ENCODE data around the gene OTOG. TPM values are rescaled to one million over a fixed set of nuclear protein-coding genes. Genes with fewer than 3 reads are reported as not detected.

Gene OTOG
- total and polyA plus RNA-seq, 12 donors, result not detected

- TF ChIP-seq, protein P1, sequence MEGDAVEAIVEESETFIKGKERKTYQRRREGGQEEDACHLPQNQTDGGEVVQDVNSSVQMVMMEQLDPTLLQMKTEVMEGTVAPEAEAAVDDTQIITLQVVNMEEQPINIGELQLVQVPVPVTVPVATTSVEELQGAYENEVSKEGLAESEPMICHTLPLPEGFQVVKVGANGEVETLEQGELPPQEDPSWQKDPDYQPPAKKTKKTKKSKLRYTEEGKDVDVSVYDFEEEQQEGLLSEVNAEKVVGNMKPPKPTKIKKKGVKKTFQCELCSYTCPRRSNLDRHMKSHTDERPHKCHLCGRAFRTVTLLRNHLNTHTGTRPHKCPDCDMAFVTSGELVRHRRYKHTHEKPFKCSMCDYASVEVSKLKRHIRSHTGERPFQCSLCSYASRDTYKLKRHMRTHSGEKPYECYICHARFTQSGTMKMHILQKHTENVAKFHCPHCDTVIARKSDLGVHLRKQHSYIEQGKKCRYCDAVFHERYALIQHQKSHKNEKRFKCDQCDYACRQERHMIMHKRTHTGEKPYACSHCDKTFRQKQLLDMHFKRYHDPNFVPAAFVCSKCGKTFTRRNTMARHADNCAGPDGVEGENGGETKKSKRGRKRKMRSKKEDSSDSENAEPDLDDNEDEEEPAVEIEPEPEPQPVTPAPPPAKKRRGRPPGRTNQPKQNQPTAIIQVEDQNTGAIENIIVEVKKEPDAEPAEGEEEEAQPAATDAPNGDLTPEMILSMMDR (IDR thresholded peaks at IDR 0.05), result no peak
- no peak for TF ChIP-seq POLR2A (IDR thresholded peaks at IDR 0.05)
- no peak for DNase-seq
- intact Hi-C loops (cut with DNase I), result no loop called here
- no peak overlapping the region for H3K27ac ChIP-seq
- 70 to 82% (median 77%) methylated on average over 9 to 14 of the region's 14 CpGs for WGBS, 4 donors
- no peaks in the 10 kb centered on the region for H3K9me3 ChIP-seq (replicated peaks in 1 of 3)
- no peak overlapping the region for H3K4me3 ChIP-seq
- H3K36me3 ChIP-seq (replicated peaks in 1 of 2), result no peaks in the 10 kb centered on the region
- no peaks in the 10 kb centered on the region for H3K4me1 ChIP-seq (replicated peaks in 1 of 2)
- no peaks in the 10 kb centered on the region for H3K27me3 ChIP-seq
Measured at GRCh38 chr11:17643506-17644405, 96.7 kb downstream of the OTOG start.

DNA sequence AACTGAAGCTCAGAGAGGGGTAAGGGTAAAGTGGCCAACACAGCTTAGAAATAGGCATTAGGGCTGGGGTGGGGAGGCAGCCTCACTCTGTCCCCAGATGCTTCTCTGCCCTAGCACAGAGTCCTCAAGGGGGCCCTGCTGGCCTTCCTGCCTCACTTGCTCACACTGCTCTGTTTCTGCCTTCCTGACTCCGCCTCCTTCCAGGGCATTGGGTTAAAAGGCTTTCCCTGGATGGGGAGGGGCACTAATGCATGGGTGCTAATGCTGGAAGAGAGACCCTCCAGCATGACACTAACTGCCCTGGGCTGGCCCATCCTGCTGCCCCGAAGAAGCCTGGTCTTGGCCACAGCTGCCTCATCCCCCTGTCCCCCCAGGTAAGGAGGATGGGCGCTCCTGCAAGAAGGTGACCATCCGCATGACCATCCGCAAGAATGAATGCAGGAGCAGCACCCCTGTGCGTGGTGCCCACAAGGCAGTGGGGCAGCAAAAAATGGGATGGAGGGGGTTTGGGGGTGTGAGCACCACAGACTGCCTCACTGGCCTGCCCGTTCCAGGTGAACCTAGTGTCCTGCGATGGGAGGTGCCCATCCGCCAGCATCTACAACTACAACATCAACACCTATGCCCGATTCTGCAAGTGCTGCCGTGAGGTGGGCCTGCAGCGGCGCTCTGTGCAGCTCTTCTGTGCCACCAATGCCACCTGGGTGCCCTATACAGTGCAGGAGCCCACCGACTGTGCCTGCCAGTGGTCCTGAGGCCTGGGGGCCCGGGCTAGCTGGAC is 98.3 kb downstream of the OTOG start:
- Histone ChIP-seq H3K36me3 (replicated peaks in 1 of 2) (no peaks in the 10 kb centered on the region), H3K4me1 (replicated peaks in 1 of 2) (no peaks in the 10 kb centered on the region), H3K27ac (no peak overlapping the region), H3K9me3 (replicated peaks in 1 of 3) (no peaks in the 10 kb centered on the region), H3K4me3 (no peak overlapping the region), H3K27me3 (no peaks in the 10 kb centered on the region)
- no peak for TF ChIP-seq POLR2A (IDR thresholded peaks at IDR 0.05)
- TF ChIP-seq, protein P1 (IDR thresholded peaks at IDR 0.05), result no peak
- no peak for DNase-seq
- WGBS, 4 donors, result 93 to 100% (median 94%) methylated on average over 5 to 15 of the region's 15 CpGs
- intact Hi-C loops (cut with DNase I), result no loop called here

DNA sequence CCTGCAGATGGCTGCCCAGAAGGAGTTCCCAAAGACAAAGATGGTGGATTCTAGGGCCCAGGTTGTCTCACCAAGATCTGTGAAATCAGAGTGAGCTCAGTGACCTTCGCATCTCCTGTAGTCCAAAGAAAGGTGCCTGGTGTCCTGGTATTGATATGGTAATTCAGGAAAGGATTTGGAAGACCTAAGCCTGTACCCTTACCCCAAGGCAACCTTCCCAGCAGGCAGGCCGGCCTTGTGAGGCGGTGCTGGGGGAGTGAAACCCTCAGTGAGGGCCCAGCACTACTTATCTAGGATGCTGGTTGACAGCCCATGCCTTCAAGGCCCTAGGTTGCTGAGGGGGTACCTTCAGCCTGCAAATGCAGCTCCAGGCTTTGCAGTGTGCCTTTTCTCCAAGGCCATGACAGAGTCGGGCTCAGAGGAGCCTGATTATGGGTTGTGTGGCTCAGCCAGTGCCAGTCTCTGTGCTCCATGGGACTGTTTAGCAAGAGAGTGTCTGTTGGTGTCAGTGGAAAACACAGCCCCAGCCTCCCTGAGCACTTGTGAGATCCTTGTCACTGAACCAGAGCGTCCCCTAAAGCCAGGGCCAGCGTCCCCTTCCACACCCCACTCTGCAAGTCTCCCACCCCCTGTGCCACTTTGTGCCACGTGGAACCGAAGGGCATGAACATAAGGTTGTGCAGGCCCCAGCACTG is 99.5 kb downstream of the OTOG start:
- 36 to 80% (median 67%) methylated on average over 1 to 8 of the region's 8 CpGs for WGBS, 4 donors
- intact Hi-C loops (cut with DNase I), result no loop called here
- Histone ChIP-seq H3K27ac (no peak overlapping the region), H3K4me1 (replicated peaks in 1 of 2) (no peaks in the 10 kb centered on the region), H3K36me3 (replicated peaks in 1 of 2) (no peaks in the 10 kb centered on the region), H3K27me3 (peaks cover 3% of the 10 kb centered on the region), H3K4me3 (no peak overlapping the region), H3K9me3 (replicated peaks in 1 of 3) (no peaks in the 10 kb centered on the region)
- DNase-seq, result no peak
- TF ChIP-seq, protein P1 (IDR thresholded peaks at IDR 0.05), result no peak
- TF ChIP-seq POLR2A (IDR thresholded peaks at IDR 0.05), result no peak

GRCh38 chr11:17648528-17648927 is 101.5 kb downstream of the OTOG start:
- DNase-seq, result peak in 1 of 7 donors; percentile 23
- Histone ChIP-seq H3K27me3 (peaks cover 5% of the 10 kb centered on the region), H3K36me3 (replicated peaks in 1 of 2) (no peaks in the 10 kb centered on the region), H3K9me3 (replicated peaks in 1 of 3) (no peaks in the 10 kb centered on the region), H3K4me1 (replicated peaks in 1 of 2) (no peaks in the 10 kb centered on the region), H3K4me3 (no peak overlapping the region), H3K27ac (no peak overlapping the region)
- intact Hi-C loops (cut with DNase I), result no loop called here
- TF ChIP-seq, protein P1 (IDR thresholded peaks at IDR 0.05), result no peak
- no peak for TF ChIP-seq POLR2A (IDR thresholded peaks at IDR 0.05)
- 63 to 71% (median 64%) methylated on average over 4 of the region's 4 CpGs for WGBS, 4 donors
